RWPE2 (cell line): ENCODE measurements around the gene MOB3C.

ENCODE experiments used
- ATAC-seq: fragments of 200-7000 bp; cut with Tn5 transposase; 3 replicates; pipeline ENCODE4 v1.9.1; 2021; ENCODE audit warnings: low read depth
- DNase-seq: peaks from one replicate; pipeline ENCODE4 v3.0.0-alpha.2; 2020; ENCODE audit warnings: low spot score
- H3K27ac ChIP-seq: fragments of 450-650 bp; 2 replicates; pipeline ENCODE4 v1.5.1; 2017; ENCODE audit warnings: mild to moderate bottlenecking; ENCODE audit not compliant: poor library complexity, severe bottlenecking
- H3K27me3 ChIP-seq: fragments of 250-450 bp; sonication (Bioruptor Pico); 2 replicates; pipeline ENCODE4 v1.5.1; 2021; ENCODE audit warnings: mild to moderate bottlenecking, moderate library complexity; ENCODE audit not compliant: insufficient read depth, poor library complexity, severe bottlenecking
- H3K36me3 ChIP-seq: fragments of 250-450 bp; sonication (Bioruptor Pico); 2 replicates; pipeline ENCODE4 v1.5.1; 2020; ENCODE audit warnings: low read depth, mild to moderate bottlenecking, moderate library complexity
- H3K4me1 ChIP-seq: fragments of 250-450 bp; sonication (Bioruptor Pico); 2 replicates; pipeline ENCODE4 v1.5.1; 2021; ENCODE audit warnings: mild to moderate bottlenecking, moderate library complexity; ENCODE audit not compliant: insufficient read depth, poor library complexity, severe bottlenecking
- H3K4me3 ChIP-seq: fragments of 250-450 bp; sonication (Bioruptor Pico); 2 replicates; pipeline ENCODE4 v1.5.1; 2021; ENCODE audit warnings: mild to moderate bottlenecking, moderate library complexity; ENCODE audit not compliant: severe bottlenecking
- H3K9me3 ChIP-seq: fragments of 250-450 bp; sonication (Bioruptor Pico); 2 replicates; pipeline ENCODE4 v1.5.1; 2021; ENCODE audit warnings: mild to moderate bottlenecking, moderate library complexity; ENCODE audit not compliant: severe bottlenecking
- TF ChIP-seq, protein P1 (sequence below): fragments of 450-650 bp; IDR thresholded peaks from one replicate; pipeline ENCODE4 v1.5.1; 2017; ENCODE audit warnings: mild to moderate bottlenecking, moderate library complexity; ENCODE audit not compliant: poor library complexity, severe bottlenecking

MOB3C gene

DNA sequence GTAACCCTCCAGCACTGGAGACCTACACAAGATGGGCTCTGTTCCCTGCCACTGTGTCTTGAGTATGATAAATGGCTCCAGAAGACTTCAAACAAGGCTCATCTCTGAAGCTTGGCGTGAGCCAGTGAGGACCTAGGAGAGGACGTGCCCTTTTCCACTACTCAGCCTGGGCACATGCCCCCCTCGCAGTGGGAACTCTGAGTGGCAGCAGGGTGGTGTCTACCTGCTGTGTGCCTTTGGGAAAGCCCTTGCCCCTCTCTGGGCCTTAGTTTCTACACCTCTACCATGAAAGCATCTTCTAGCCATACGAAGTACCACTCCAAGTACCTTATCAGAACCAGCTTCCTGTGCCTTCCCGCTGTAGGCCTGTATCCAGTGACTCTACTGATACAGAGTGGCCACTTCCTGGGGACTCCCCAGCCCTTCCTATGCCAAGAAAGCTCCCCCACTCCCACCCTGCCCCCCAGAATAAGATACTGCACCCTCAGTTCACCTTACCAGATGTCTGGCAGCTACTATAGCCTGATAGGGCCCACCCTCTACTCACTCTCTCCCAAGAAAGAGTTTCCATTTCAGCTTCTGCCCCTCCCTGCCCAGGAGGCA, 3.1 kb upstream of the MOB3C start:
- TF ChIP-seq, protein P1, sequence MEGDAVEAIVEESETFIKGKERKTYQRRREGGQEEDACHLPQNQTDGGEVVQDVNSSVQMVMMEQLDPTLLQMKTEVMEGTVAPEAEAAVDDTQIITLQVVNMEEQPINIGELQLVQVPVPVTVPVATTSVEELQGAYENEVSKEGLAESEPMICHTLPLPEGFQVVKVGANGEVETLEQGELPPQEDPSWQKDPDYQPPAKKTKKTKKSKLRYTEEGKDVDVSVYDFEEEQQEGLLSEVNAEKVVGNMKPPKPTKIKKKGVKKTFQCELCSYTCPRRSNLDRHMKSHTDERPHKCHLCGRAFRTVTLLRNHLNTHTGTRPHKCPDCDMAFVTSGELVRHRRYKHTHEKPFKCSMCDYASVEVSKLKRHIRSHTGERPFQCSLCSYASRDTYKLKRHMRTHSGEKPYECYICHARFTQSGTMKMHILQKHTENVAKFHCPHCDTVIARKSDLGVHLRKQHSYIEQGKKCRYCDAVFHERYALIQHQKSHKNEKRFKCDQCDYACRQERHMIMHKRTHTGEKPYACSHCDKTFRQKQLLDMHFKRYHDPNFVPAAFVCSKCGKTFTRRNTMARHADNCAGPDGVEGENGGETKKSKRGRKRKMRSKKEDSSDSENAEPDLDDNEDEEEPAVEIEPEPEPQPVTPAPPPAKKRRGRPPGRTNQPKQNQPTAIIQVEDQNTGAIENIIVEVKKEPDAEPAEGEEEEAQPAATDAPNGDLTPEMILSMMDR: no peak
- ATAC-seq: no peak

GRCh38 chr1:46618754-46619415, 2.3 kb upstream of the MOB3C start:
- H3K27me3 ChIP-seq: no peaks in the 10 kb centered on the region
- TF ChIP-seq, protein P1: no peak
- H3K9me3 ChIP-seq: no peaks in the 10 kb centered on the region
- no peaks in the 10 kb centered on the region for H3K36me3 ChIP-seq
- H3K27ac ChIP-seq: no peak overlapping the region
- H3K4me1 ChIP-seq: peaks cover 22% of the 10 kb centered on the region
- ATAC-seq (no peak), DNase-seq (no peak)
- H3K4me3 ChIP-seq: no peak overlapping the region

More for the DNA sequence above, 3.1 kb upstream of the MOB3C start:
- Histone ChIP-seq H3K27ac (no peak overlapping the region), H3K9me3 (no peaks in the 10 kb centered on the region), H3K36me3 (no peaks in the 10 kb centered on the region), H3K4me3 (no peak overlapping the region), H3K4me1 (peaks cover 16% of the 10 kb centered on the region), H3K27me3 (no peaks in the 10 kb centered on the region)
- no peak for DNase-seq

DNA sequence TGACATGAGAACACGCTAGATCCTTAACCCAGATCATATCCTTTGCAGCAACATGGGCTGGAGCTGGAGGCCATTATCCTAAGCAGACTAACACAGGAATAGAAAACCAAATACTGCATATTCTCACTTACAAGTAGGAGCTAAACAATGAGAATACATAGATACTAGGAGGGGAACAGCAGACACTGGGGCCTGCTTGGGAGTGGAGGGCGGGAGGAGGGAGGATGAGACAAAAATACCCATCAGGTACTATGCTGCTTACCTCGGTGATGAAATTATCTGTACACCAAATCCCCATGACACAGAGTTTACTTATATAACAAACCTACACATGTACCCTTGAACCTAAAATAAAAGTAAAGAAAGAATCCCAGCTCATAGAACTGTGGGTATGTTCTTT, 1.2 kb upstream of the MOB3C start:
- Histone ChIP-seq H3K36me3 (peaks cover 3% of the 10 kb centered on the region; the same call in 1 of the 2 replicates), H3K9me3 (no peaks in the 10 kb centered on the region), H3K27me3 (no peaks in the 10 kb centered on the region), H3K27ac (no peak overlapping the region), H3K4me1 (peaks cover 31% of the 10 kb centered on the region), H3K4me3 (no peak overlapping the region)
- no peak for DNase-seq
- no peak for ATAC-seq
- TF ChIP-seq, protein P1: no peak

DNA sequence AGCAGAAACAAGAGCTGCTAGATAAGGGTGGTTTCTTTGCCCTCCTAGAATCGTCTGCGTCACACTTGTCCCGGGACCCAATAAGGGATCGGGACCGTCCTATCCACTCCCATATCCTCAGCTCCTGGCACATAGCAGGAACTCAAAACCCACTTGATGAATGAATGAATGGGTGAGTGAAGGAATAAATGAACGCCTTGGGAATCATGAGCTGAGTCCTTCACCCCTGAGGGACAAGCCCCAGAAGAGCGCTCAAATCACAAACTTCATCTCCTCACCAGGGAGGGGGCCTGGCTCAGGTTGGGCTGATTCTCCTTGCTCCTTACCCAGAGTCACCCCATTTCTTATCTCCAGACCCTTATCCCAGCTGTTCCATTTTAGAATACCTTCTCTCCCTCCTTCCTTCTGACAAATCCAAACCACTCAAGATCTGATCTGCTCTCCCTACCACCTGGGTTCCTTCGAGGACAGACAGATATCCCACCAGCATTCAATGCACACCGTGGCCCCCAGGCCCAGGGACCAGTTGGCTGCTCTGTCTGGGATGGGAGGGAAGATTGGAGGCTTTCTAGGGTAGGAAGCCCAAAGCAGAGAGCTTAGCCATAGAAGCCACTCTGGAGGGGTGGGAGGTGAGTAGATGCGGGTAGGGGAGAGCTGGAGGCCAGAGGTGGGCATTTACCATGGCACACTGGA, 643 bp upstream of the MOB3C start:
- Histone ChIP-seq H3K27me3 (no peaks in the 10 kb centered on the region), H3K36me3 (peaks cover 5% of the 10 kb centered on the region; the same call in 1 of the 2 replicates), H3K4me3 (peak overlapping the region; percentile 88), H3K27ac (peak overlapping the region; percentile 83), H3K4me1 (peaks cover 34% of the 10 kb centered on the region), H3K9me3 (no peaks in the 10 kb centered on the region)
- no peak for DNase-seq
- ATAC-seq: peak; percentile 15; the same call in 2 of the 3 replicates
- TF ChIP-seq, protein P1: no peak
